Superior temporal gyrus (tissue), 1 donor: Measurements from ENCODE around the gene CIROP.

ENCODE experiments used
- DNase-seq: peaks from one replicate; pipeline ENCODE4 v3.0.0-alpha.2; 2016; ENCODE audit errors: extremely low spot score

The CIROP gene

GRCh38 chr14:23093991-23094665 is 10.7 kb downstream of the CIROP start:
- no peak for DNase-seq

GRCh38 chr14:23093526-23093925 is 11.3 kb downstream of the CIROP start:
- no peak for DNase-seq

GRCh38 chr14:23093104-23093503 is 11.7 kb downstream of the CIROP start:
- DNase-seq, result no peak

- DNase-seq, result no peak
Observed at GRCh38 chr14:23091294-23092225, 13.2 kb downstream of the CIROP start.

- no peak for DNase-seq
Observed at GRCh38 chr14:23090254-23090636, 14.5 kb downstream of the CIROP start.

- DNase-seq, result no peak
Observed at GRCh38 chr14:23089498-23090253, 15.1 kb downstream of the CIROP start.

GRCh38 chr14:23086565-23086964 is 18.2 kb downstream of the CIROP start:
- no peak for DNase-seq

GRCh38 chr14:23085458-23085857 is 19.3 kb downstream of the CIROP start:
- DNase-seq, result no peak

- DNase-seq, result no peak
Observed at GRCh38 chr14:23080474-23080873, 24.3 kb downstream of the CIROP start.

- no peak for DNase-seq
Observed at GRCh38 chr14:23079716-23080115, 25.1 kb downstream of the CIROP start.

- DNase-seq, result no peak
Observed at GRCh38 chr14:23078692-23079116, 26.1 kb downstream of the CIROP start.

- no peak for DNase-seq
Observed at GRCh38 chr14:23077962-23078361, 26.8 kb downstream of the CIROP start.

- DNase-seq, result peak; percentile 76
Observed at GRCh38 chr14:23076785-23077408, 27.9 kb downstream of the CIROP start.

- no peak for DNase-seq
Observed at GRCh38 chr14:23074906-23075305, 29.9 kb downstream of the CIROP start.

GRCh38 chr14:23071921-23072539 is 32.8 kb downstream of the CIROP start:
- DNase-seq, result no peak

GRCh38 chr14:23071244-23071920 is 33.4 kb downstream of the CIROP start:
- peak; percentile 87 for DNase-seq

- no peak for DNase-seq
Observed at GRCh38 chr14:23070262-23071129, 34.3 kb downstream of the CIROP start.

- no peak for DNase-seq
Observed at GRCh38 chr14:23069413-23069806, 35.4 kb downstream of the CIROP start.

GRCh38 chr14:23068789-23069412 is 35.9 kb downstream of the CIROP start:
- peak; percentile 98 for DNase-seq
